Measurements from ENCODE around the gene CCL18. TPM values are rescaled to one million over a fixed set of nuclear protein-coding genes. Genes with fewer than 3 reads are reported as not detected.
"Not testable (repeated sequence)": the region's sequence is repeated elsewhere in the genome, so short reads cannot be mapped to it uniquely, and the experiment has no call there.

Gene CCL18
- 0.64 and 0.82 TPM in 2 replicates for total RNA-seq (2014; rRNA removed; shearing (Covaris generic))
- 0.38 and 0.77 TPM in 2 replicates for polyA plus RNA-seq (2015; cell fraction: cytosol; rRNA removed)
- polyA plus RNA-seq (2015; cell fraction: nucleus; rRNA removed): 0.23 TPM in 1 of 2 replicates, not detected in the other

- in situ Hi-C loops (cut with HindIII; ENCODE audit: low pct_unique_long_range_greater_than_20kb, low sequenced_read_pairs): no loop called here
- no peak for DNase-seq (ENCODE audit: low read depth, low spot score)
These were observed at the start of gene CCL18 for GRCh38 chr17:36063786-36064541. CCL18 (plus strand) TSS chr17:36064272; CDS start chr17:36064343, 71 bp downstream.

DNA sequence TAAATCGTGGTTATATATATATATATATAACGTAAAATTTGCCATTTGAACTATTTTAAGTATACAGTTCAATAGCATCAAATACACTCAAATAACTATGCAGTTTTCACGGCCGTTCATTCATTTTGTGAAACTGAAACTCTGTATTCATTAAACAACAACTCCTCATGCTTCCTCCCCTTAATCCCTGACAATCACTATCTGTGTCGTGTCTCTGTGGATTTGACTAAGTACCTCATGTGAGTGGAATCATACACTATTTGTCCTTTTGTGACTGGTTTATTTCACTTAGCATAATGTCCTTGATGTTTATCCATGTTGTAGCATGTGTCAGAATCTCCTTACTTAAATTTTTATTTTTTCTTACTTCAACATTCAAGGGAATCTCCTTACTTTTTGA lies 49.1 kb upstream of the CCL18 start:
- in situ Hi-C loops (cut with HindIII; ENCODE audit: low pct_unique_long_range_greater_than_20kb, low sequenced_read_pairs): no loop called here

DNA sequence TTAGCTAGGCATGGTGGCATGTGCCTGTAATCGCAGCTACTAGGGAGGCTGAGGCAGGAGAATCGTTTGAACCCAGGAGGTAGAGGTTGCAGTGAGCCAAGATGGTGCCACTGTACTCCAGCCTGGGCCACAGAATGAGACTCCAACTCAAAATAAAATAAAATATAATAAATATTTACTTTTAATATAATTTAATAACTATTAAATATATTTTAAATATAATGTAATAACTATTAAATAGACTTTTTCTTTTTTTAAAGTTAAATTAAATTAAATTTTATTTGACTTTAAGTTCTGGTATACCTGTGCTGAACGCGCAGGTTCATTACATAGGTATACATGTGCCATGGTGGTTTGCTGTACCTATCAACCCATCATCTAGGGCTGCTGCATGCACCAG lies 48.2 kb upstream of the CCL18 start:
- in situ Hi-C loops (cut with HindIII; ENCODE audit: low pct_unique_long_range_greater_than_20kb, low sequenced_read_pairs); DNase-seq (ENCODE audit: low read depth, low spot score): not testable (repeated sequence)

More for the DNA sequence above, 49.1 kb upstream of the CCL18 start:
- DNase-seq (ENCODE audit: low read depth, low spot score): peak; percentile 82

- no peak for DNase-seq (ENCODE audit: low read depth, low spot score)
- in situ Hi-C loops (cut with HindIII; ENCODE audit: low pct_unique_long_range_greater_than_20kb, low sequenced_read_pairs): no loop called here
These were observed 47.5 kb upstream of the CCL18 start for GRCh38 chr17:36016555-36016954.

DNA sequence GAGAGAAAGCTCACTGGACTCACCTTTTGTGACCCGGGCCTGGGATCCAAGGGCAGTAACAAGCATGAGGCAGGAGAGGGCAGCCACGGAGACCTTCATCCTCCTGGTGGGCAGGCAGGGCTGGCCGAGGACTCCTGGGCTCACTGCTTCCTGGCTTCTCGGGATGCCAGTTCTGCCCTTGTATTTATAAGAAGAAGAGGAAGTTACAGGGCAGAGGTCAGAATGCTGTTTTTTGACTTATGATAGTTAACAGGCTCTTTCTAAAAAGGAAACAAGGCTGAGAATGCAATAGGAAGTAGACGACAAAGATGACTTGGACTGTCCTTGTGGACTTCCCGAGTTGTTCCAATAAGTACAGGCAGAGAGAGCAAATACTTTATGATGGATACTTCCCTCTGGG lies 46.3 kb upstream of the CCL18 start, which contains the start of gene CCL23:
TSS of gene CCL23 (minus strand) at position 174 of the 400 bp plus-strand sequence. CDS start at position 99, 75 bp downstream.
- in situ Hi-C loops (cut with HindIII; ENCODE audit: low pct_unique_long_range_greater_than_20kb, low sequenced_read_pairs): no loop called here
- no peak for DNase-seq (ENCODE audit: low read depth, low spot score)

GRCh38 chr17:36019423-36019822 lies 44.6 kb upstream of the CCL18 start:
- in situ Hi-C loops (cut with HindIII; ENCODE audit: low pct_unique_long_range_greater_than_20kb, low sequenced_read_pairs): no loop called here
- no peak for DNase-seq (ENCODE audit: low read depth, low spot score)

GRCh38 chr17:36024106-36024869 lies 39.8 kb upstream of the CCL18 start:
- DNase-seq (ENCODE audit: low read depth, low spot score): no peak
- in situ Hi-C loops (cut with HindIII; ENCODE audit: low pct_unique_long_range_greater_than_20kb, low sequenced_read_pairs): no loop called here

- in situ Hi-C loops (cut with HindIII; ENCODE audit: low pct_unique_long_range_greater_than_20kb, low sequenced_read_pairs): no loop called here
- DNase-seq (ENCODE audit: low read depth, low spot score): peak; percentile 78
These were observed 36.3 kb upstream of the CCL18 start for GRCh38 chr17:36027761-36028160.

DNA sequence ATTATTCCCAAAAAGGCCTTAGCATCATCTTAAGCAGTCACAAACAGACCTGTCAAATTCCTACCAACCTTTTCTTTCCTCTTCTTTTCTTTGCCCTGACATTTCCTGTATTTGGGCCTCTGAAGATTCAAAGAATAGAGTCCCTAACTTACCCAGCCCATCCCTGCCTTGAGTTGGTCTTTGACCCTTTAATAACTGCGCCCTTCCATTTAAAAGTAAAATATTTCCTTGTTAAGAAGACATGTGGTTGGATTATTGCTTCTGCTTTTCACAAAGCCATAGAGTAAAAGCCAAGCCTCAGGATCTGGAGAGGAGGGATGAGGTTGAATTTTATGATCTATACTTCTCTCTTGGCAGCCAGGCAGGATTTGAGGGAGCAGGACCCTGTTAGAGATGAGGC lies 33.1 kb upstream of the CCL18 start:
- DNase-seq (ENCODE audit: low read depth, low spot score): no peak
- in situ Hi-C loops (cut with HindIII; ENCODE audit: low pct_unique_long_range_greater_than_20kb, low sequenced_read_pairs): no loop called here

GRCh38 chr17:36034127-36034526 lies 29.9 kb upstream of the CCL18 start:
- DNase-seq (ENCODE audit: low read depth, low spot score): no peak
- in situ Hi-C loops (cut with HindIII; ENCODE audit: low pct_unique_long_range_greater_than_20kb, low sequenced_read_pairs): no loop called here

- in situ Hi-C loops (cut with HindIII; ENCODE audit: low pct_unique_long_range_greater_than_20kb, low sequenced_read_pairs): no loop called here
- DNase-seq (ENCODE audit: low read depth, low spot score): no peak
These were observed 27.8 kb upstream of the CCL18 start for GRCh38 chr17:36036235-36036634.

DNA sequence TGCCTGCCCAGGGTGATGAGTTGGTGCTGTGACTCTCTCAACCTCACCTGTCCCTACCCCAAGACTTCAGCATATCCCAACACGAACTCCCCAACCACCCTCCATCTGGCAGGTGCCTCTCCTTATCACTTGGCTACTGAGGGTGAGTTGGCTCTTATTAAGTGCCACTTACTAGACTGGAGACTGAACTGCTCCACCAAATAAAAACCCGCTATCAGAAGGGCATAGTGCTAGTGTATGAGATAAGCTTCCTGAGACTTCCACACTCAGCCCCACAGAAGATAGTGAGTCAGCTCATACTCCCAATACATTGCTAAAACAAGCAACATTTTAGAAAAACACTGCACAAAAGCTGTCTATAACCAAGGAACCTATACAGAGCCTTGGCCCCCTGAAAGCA lies 16.0 kb upstream of the CCL18 start:
- in situ Hi-C loops (cut with HindIII; ENCODE audit: low pct_unique_long_range_greater_than_20kb, low sequenced_read_pairs): no loop called here
- DNase-seq (ENCODE audit: low read depth, low spot score): no peak

DNA sequence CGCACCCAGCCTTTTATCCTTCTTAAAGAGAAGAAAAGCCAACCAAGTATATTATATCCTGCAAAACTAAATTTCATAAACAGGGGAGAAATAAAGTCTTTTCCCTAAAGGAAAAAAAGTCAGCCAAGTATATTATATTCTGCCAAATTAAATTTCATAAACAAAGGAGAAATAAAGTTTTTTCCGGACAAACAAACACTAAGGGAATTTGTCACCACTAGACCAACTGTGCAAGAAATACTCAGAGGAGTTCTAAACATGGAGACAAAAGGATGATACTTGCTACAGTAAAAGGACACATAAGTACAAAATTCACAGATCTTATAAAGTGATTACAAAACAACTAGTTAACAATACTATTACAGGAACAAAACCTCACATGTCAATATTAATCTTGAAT lies 14.4 kb upstream of the CCL18 start:
- DNase-seq (ENCODE audit: low read depth, low spot score): no peak
- in situ Hi-C loops (cut with HindIII; ENCODE audit: low pct_unique_long_range_greater_than_20kb, low sequenced_read_pairs): no loop called here

GRCh38 chr17:36055171-36055570 lies 8.9 kb upstream of the CCL18 start:
- in situ Hi-C loops (cut with HindIII; ENCODE audit: low pct_unique_long_range_greater_than_20kb, low sequenced_read_pairs): no loop called here

DNA sequence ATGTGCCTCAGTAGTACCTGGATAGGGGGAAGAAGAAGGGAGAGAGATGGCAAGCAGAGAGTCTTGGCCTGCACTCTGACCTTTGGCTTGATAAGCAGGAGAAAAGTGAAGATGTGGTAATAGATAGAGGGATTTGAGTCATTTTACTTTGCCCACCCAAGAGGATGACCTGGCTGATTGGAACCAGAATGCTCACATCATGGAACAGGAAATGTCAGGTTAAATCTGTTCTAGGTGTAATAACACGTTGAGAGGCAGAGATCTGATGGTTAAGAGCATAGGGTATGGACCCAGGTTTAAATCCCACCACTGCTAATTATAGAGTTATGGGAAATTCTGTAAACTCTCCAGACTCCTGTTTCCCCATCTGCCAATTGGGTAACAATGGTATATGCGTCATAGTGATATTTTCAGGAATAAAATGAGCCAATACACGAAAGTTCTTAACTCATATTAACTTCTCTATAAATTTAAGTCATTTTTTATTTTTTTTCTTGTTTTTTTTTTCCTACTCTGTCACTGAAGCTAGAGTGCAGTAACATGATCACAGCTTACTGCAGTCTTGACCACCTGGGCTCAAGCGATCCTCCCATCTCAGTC lies 8.1 kb upstream of the CCL18 start:
- DNase-seq (ENCODE audit: low read depth, low spot score): no peak
- in situ Hi-C loops (cut with HindIII; ENCODE audit: low pct_unique_long_range_greater_than_20kb, low sequenced_read_pairs): no loop called here

More at GRCh38 chr17:36055171-36055570, 8.9 kb upstream of the CCL18 start:
- no peak for DNase-seq (ENCODE audit: low read depth, low spot score)

GRCh38 chr17:36057911-36058310 lies 6.2 kb upstream of the CCL18 start:
- in situ Hi-C loops (cut with HindIII; ENCODE audit: low pct_unique_long_range_greater_than_20kb, low sequenced_read_pairs): no loop called here

DNA sequence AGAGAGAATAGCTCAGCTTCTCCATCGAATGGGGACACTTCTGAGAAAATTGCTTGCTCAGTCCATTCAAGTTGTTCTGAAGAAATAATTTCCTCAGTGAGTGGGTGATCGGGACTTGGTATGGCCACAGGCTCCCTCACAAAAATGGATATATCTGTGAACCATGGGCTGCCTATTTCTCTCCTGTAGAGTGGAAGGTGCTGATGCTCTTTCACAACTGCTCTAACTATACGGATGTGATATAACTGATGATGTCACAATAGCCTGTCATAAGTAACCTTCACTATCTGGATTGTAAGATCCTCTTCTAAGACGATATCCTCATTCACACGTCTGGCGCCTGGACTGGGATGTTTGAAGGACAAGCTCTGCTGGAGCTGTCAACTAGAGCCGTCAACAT lies 4.7 kb upstream of the CCL18 start:
- no peak for DNase-seq (ENCODE audit: low read depth, low spot score)
- in situ Hi-C loops (cut with HindIII; ENCODE audit: low pct_unique_long_range_greater_than_20kb, low sequenced_read_pairs): no loop called here

More at GRCh38 chr17:36057911-36058310, 6.2 kb upstream of the CCL18 start:
- DNase-seq (ENCODE audit: low read depth, low spot score): no peak

DNA sequence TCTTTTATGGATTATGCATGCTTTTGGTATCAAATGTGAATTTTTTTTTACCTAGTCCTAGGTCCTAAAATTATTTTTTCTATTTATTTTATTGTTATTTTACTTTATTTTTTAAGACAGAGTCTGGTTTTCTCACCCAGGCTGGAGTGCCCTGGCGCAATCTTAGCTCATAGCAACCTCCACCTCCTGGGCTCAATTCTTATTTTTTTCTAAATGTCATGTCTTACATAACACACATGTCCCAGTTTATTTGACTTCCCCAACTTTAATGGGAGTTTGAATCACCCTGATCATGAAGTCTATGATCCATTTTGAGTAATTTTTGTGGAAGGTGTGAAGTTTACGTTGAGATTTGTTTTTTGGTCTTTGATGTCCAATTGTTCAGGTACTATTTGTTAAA lies 3.3 kb upstream of the CCL18 start:
- DNase-seq (ENCODE audit: low read depth, low spot score): no peak
- in situ Hi-C loops (cut with HindIII; ENCODE audit: low pct_unique_long_range_greater_than_20kb, low sequenced_read_pairs): no loop called here

All from SK-MEL-5 (cell line).